ENCODE results near the gene RPL22. TPM values are rescaled to one million over a fixed set of nuclear protein-coding genes. Genes with fewer than 3 reads are reported as not detected.

Gene RPL22
- total and polyA plus RNA-seq, 2 of the 13 experiments (the other 11 are each of a cell fraction or from before 2014, with no cell fraction given): 214 to 545 TPM

- no TSS peak for BruUV-seq (replicated peaks)
- Histone ChIP-seq H3K4me2 (ENCODE audit: low read depth, low read length) (no peak overlapping the region), H3K9me3 (ENCODE audit: low read length) (no peaks in the 10 kb centered on the region), H3K36me3 (replicated peaks in 1 of 2; ENCODE audit: control insufficient read depth in 1 of 2, insufficient read depth in 2 of 2, low read length in 2 of 2) (no peaks in the 10 kb centered on the region), H3K27me3 (ENCODE audit: control insufficient read depth in 1 of 2, insufficient read depth in 2 of 2, low read length in 2 of 2) (peaks cover 23 to 92% of the 10 kb centered on the region in 2 experiments), H3K4me1 (ENCODE audit: insufficient read depth, low read length) (no peaks in the 10 kb centered on the region), H3K79me2 (ENCODE audit: insufficient read depth, low read length) (no peaks in the 10 kb centered on the region), H2AFZ (ENCODE audit: low read length) (no peak overlapping the region), H3K9ac (ENCODE audit: insufficient read depth, low read depth, low read length) (no peak overlapping the region), H3K4me3 (replicated peaks in 1 of 3; ENCODE audit: insufficient read depth in 1 of 3, low read depth in 2 of 3, low read length in 3 of 3) (no peak overlapping the region), H4K20me1 (ENCODE audit: insufficient read depth, low read length) (peaks cover 13% of the 10 kb centered on the region; the same call in 1 of the 2 replicates), H3K27ac (ENCODE audit: extremely low read length, insufficient read depth, low read length) (no peak overlapping the region)
- in situ Hi-C loops (cut with HindIII; ENCODE audit: extremely low pct_ligation_motif_present, low pct_unique_long_range_greater_than_20kb): no loop called here
- FAIRE-seq (no peak), DNase-seq (ENCODE audit: low spot score) (no peak), ATAC-seq (no peak)
- ChIA-PET POLR2A (no interaction called here), CTCF (ENCODE audit: low intra/inter-chr PET ratio, low total read pairs) (no interaction called here)
- TF ChIP-seq ZBTB1 (CRISPR knock-in tag; IDR thresholded peaks at IDR 0.05; ENCODE audit: borderline replicate concordance) (no peak), CBX5 (CRISPR knock-in tag; IDR thresholded peaks at IDR 0.05; ENCODE audit: borderline replicate concordance) (no peak), HNF1A (IDR thresholded peaks at IDR 0.05; ENCODE audit: low read depth) (no peak), HNF1A (CRISPR knock-in tag; IDR thresholded peaks at IDR 0.05; ENCODE audit: borderline replicate concordance) (no peak), ZNF629 (CRISPR knock-in tag; conservative IDR thresholded peaks at IDR 0.05) (no peak), ZNF124 (CRISPR knock-in tag; IDR thresholded peaks at IDR 0.05) (no peak), GABPB1 (CRISPR knock-in tag; IDR thresholded peaks at IDR 0.05) (no peak)
- intact Hi-C loops (cut with micrococcal nuclease; ENCODE audit: unreplicated experiment): no loop called here
- 7% methylated on average over 4 of the region's 7 CpGs for WGBS (ENCODE audit: low lambda C conversion rate)
Observed at GRCh38 chr1:6165027-6165426, 34.4 kb downstream of the RPL22 start.
